Left ventricle myocardium inferior (tissue), 1 donor: ENCODE results near the gene TLE1. TPM values are rescaled to one million over a fixed set of nuclear protein-coding genes. Genes with fewer than 3 reads are reported as not detected.
"Not testable (repeated sequence)": the region's sequence is repeated elsewhere in the genome, so short reads cannot be mapped to it uniquely, and the experiment has no call there.

Source experiments
- DNase-seq: peaks from one replicate; pipeline ENCODE4 v3.0.0-alpha.2; 2020
- H3K27ac ChIP-seq: fragments of 200-600 bp; replicated peaks from 2 replicates; pipeline ENCODE4 v1.8.0; 2021
- H3K27me3 ChIP-seq: fragments of 200-600 bp; 2 replicates; pipeline ENCODE4 v1.8.0; 2021; ENCODE audit warnings: low read depth
- H3K36me3 ChIP-seq: fragments of 200-600 bp; 2 replicates; pipeline ENCODE4 v1.8.0; 2021
- H3K4me1 ChIP-seq: fragments of 200-600 bp; 2 replicates; pipeline ENCODE4 v1.8.0; 2021
- H3K4me3 ChIP-seq: fragments of 200-600 bp; 2 replicates; pipeline ENCODE4 v1.8.0; 2021; ENCODE audit warnings: mild to moderate bottlenecking, moderate library complexity
- H3K9me3 ChIP-seq: fragments of 200-600 bp; replicated peaks from 2 replicates; pipeline ENCODE4 v1.8.0; 2021
- intact Hi-C: fragments of 100-400 bp; cut with micrococcal nuclease; formaldehyde crosslinking; loops from one replicate; pipeline ENCODE4 v1.11.0; 2022
- long read RNA-seq: library from polyadenylated mRNA; unstranded; transcript quantifications from one replicate; pipeline ENCODE4 v2.0.0, GENCODE V29; 2021
- total RNA-seq: library from RNA; stranded (reverse); fragmentation: NEBNext Ultra II Directional; extraction: Animal tissue kit (Norgen Biotek cat#: 25700); gene quantifications from one replicate; pipeline ENCODE4 v1.2.1, GENCODE V29; 2021
- TF ChIP-seq, protein P1 (sequence below): fragments of 200-600 bp; IDR thresholded peaks from 2 replicates; pipeline ENCODE4 v1.8.0; 2021; ENCODE audit warnings: antibody characterized with exemption, mild to moderate bottlenecking, borderline replicate concordance
- donor health status: DM: no; HTN: yes; CAD: no; lungs with severe emphysema.

Gene TLE1
- total RNA-seq = 8.5 TPM
- long read RNA-seq, partial matches to known transcripts = 14 of 40 reads
- long read RNA-seq, other reads (novel, unspliced or antisense) = 26 of 40 reads

- peak; percentile 99 for DNase-seq
- TF ChIP-seq, protein P1, sequence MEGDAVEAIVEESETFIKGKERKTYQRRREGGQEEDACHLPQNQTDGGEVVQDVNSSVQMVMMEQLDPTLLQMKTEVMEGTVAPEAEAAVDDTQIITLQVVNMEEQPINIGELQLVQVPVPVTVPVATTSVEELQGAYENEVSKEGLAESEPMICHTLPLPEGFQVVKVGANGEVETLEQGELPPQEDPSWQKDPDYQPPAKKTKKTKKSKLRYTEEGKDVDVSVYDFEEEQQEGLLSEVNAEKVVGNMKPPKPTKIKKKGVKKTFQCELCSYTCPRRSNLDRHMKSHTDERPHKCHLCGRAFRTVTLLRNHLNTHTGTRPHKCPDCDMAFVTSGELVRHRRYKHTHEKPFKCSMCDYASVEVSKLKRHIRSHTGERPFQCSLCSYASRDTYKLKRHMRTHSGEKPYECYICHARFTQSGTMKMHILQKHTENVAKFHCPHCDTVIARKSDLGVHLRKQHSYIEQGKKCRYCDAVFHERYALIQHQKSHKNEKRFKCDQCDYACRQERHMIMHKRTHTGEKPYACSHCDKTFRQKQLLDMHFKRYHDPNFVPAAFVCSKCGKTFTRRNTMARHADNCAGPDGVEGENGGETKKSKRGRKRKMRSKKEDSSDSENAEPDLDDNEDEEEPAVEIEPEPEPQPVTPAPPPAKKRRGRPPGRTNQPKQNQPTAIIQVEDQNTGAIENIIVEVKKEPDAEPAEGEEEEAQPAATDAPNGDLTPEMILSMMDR = no peak
- H3K27me3 ChIP-seq = peaks cover 30% of the 10 kb centered on the region
- no peaks in the 10 kb centered on the region for H3K36me3 ChIP-seq
- H3K4me1 ChIP-seq = peaks cover 55% of the 10 kb centered on the region
- intact Hi-C loops = loop anchor here (5.0 to 10.0 kb wide), 2 partner anchors 155 to 162 kb away; no protein-coding TSS in a partner anchor
- no peaks in the 10 kb centered on the region for H3K9me3 ChIP-seq
- peak within 1 kb of the TSS; percentile 85 for H3K4me3 ChIP-seq
- peak within 1 kb of the TSS; percentile 89 for H3K27ac ChIP-seq
Measured at GRCh38 chr9:81689343-81690175, at the start of gene TLE1. TLE1 (minus strand) TSS chr9:81689547; CDS start chr9:81688240, 1,307 bp downstream.

- no peaks in the 10 kb centered on the region for H3K4me1 ChIP-seq
- intact Hi-C loops = no loop called here
- peaks cover 18% of the 10 kb centered on the region for H3K9me3 ChIP-seq
- no peak overlapping the region for H3K4me3 ChIP-seq
- H3K27me3 ChIP-seq = peaks cover 18% of the 10 kb centered on the region
- no peaks in the 10 kb centered on the region for H3K36me3 ChIP-seq
- TF ChIP-seq, protein P1 = no peak
- no peak overlapping the region for H3K27ac ChIP-seq
- no peak for DNase-seq
Measured at GRCh38 chr9:81737871-81738507, 48.6 kb upstream of the TLE1 start.

GRCh38 chr9:81730498-81730897 lies 41.2 kb upstream of the TLE1 start:
- H3K27ac ChIP-seq, H3K36me3 ChIP-seq, DNase-seq, H3K4me1 ChIP-seq, H3K4me3 ChIP-seq, H3K9me3 ChIP-seq, intact Hi-C loops: not testable (repeated sequence)
- H3K27me3 ChIP-seq = peaks cover 26% of the 10 kb centered on the region

DNA sequence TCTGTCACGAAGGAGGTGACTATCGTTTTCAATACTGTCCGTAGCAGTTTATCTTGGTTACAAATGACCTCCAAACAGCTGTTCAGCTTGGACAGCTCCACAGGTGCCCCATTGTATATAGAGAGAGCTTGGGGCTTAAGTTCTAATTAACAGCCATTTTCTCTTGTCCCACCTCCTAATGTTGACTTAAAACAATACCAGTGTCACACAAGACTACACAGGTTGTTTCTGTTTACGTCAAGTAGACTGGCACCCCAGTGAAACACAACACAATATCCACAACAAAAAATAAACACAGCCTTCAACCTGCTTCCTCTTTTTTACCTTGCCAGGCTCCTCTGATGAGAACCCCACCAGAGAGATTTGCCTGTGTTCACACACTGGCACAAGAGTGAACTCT lies 39.8 kb upstream of the TLE1 start:
- Histone ChIP-seq H3K9me3 (no peaks in the 10 kb centered on the region), H3K36me3 (no peaks in the 10 kb centered on the region), H3K4me1 (no peaks in the 10 kb centered on the region), H3K27me3 (peaks cover 17% of the 10 kb centered on the region), H3K4me3 (no peak overlapping the region), H3K27ac (no peak overlapping the region)
- TF ChIP-seq, protein P1 = no peak
- intact Hi-C loops = no loop called here
- DNase-seq = no peak

- H3K4me1 ChIP-seq = no peaks in the 10 kb centered on the region
- H3K9me3 ChIP-seq = no peaks in the 10 kb centered on the region
- no peak for DNase-seq
- H3K4me3 ChIP-seq = no peak overlapping the region
- no peaks in the 10 kb centered on the region for H3K36me3 ChIP-seq
- TF ChIP-seq, protein P1 = no peak
- no peak overlapping the region for H3K27ac ChIP-seq
- H3K27me3 ChIP-seq = peaks cover 7% of the 10 kb centered on the region
- intact Hi-C loops = no loop called here
Measured at GRCh38 chr9:81724242-81724889, 35.0 kb upstream of the TLE1 start.
